CD4-positive, alpha-beta T cell treated with Interleukin-15 for 4 hours (primary cell): ENCODE data around the gene RGS21.
"Not testable (repeated sequence)": the region's sequence is repeated elsewhere in the genome, so short reads cannot be mapped to it uniquely, and the experiment has no call there.

Experiments
- DNase-seq: peaks from one replicate; pipeline ENCODE4 v3.0.0-alpha.2; 2020; ENCODE audit warnings: low spot score

Gene RGS21, protein sequence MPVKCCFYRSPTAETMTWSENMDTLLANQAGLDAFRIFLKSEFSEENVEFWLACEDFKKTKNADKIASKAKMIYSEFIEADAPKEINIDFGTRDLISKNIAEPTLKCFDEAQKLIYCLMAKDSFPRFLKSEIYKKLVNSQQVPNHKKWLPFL

DNA sequence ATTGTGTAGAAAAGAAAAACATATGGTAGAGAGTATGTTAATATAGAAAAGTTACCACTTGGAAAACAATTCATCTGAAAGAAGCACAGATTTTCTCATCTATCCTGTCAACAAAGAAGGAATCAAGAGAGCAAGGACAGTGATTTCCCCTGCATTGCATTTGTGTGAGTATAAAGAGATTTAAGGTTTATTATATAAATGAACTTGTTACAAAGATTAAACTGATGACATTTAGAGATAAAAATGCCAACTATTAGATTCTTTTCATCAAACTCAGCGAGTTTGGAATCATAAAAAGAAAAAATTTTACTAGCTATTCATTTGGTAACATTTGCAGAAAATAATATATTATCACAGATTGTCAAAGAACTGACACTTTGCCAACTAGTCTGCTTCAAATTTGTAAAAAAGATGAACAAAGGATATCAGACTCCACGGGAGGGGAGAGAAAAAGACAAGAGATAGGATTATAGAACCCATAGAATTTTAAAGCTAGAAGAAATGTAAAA is at the start of gene RGS21:
Gene RGS21, plus strand, starts transcription at position 51 of the 509 bp plus-strand sequence. CDS start 26,045 bp downstream, outside the sequence.
- DNase-seq = no peak

DNA sequence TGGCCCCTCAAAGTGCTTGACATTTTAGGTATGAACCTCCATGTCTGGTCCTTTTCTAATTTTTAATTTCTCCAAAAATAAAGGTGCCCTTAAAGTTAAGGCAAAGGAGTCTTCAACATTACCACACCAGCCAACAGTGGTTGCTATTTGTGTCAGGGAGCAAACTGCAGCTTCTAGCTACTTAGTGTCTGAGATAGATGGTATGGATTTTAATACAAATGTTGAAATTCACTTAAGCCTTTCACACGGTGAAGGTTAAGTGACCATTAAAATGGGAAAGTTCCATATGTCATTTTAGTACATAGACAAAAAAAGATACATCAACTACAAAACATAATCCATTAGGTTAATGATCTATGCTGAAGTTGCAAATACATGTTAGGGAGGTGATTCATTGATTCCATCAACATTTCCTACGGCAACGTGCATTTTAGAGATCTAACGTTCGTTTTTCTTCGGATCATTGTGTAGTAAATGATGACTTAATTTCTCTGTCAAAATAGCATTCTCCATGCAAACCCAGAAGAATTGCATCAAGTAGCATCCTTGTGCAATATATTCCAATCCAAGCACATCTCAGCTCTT is 48.2 kb upstream of the RGS21 start:
- DNase-seq = no peak

DNA sequence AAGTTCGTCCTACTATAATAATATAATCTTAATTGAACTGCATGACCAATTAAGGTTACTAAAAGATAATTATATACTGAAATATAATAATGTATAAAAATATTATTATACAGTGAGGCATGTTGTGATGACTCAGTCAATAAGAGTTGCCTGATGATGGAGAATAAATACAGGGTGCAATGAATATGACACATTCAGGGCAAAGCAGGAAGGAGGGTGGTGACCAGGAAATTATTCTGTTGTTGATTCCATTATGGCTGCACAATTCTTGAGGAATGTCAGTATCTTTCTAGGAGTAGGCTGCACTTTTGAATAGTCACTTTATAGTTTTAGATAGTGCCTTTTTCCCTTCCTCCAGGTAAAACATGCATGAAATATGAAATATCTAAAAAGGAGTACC is 46.4 kb upstream of the RGS21 start:
- no peak for DNase-seq

DNA sequence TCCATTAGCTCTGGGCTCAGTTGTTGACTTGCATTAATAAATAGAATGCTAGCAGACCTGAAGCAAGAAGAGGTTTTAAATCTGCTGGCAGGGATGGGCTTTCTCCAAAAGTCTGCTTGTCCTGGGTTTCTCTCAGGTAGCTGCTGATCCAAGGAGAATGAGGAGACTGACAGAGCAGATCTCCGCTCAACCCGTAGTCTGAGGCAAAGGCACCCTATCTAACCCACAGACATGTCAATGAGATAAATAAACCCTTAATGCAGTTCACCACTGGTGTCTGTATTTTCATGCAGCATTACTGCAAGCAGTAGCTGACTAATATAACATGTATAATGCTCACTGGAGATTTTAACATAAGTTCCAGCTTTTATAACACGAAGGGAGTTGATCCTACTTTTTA is 44.1 kb upstream of the RGS21 start:
- no peak for DNase-seq

DNA sequence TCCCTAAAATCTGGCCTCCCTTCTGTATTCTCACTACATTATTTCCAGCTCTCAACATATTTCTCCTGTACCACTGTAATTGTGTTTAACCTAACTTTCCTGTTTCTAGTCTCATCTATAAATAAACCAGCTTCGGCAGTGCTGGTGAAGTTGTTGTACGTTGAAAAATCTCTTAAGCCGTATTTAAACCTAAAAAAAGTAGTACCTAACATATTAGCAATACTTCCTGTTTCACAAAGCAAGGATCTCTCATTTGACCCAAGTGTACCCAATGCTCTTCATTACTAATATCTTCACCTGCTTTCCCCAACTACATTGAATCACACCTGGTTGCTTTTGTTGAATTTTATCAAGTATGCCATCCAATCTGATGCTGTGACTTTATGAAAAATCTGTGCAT is 42.2 kb upstream of the RGS21 start:
- no peak for DNase-seq

DNA sequence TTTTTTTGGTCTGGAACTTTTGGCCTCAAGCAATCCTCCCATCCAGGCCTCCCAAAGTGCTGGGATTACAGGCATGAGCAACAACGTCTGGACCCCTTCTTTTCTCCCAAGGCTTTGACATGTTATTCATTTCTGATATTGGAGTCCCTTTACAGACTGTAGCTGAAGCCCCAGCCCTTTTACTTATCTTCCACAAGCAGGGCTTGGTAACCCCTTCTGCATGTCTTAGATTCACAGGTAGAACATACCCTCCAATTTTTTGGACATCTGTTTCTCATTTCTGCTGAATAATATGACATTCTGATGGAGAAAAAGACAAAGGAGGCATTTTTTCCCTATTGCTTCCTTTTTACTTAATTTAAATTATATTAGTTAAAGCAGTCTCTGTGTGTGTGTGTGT is 39.2 kb upstream of the RGS21 start:
- no peak for DNase-seq

DNA sequence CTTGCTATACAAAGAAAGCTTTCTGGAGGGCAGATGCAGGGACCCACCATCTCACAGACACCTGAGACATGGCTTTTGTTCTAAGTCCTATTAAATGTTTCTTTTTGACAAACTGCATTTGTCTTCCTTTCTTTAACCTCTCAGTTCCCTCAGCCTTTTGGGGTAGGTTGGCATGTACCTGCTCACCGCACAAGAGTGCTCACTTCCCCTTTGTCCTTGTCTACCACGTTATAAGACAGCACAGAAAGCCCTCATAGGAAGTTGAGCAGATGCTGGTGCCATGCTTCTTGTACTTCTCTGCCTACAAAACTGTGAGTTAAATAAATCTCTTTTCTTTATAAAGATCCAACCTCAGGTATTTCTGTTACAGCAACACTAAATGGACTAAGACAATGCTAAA is 31.9 kb upstream of the RGS21 start:
- DNase-seq = no peak

DNA sequence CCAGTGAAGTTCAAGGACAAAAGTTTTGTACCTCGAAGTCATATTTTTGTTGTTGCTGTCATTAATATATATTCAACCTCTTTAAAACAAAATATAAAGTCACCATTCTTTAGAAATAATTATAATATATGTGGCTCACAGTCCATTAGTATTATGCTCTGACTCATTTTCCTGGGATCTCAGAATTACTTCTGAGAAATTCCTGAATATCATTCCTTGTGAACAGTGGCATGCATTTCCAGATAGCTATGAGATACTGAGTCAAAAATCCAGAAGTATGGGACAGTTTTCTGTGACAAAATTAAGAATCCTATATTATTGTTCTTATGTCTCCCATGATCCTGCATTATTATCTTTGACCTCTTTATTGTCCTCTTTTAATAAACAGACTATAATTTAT is 13.8 kb upstream of the RGS21 start:
- DNase-seq = no peak

DNA sequence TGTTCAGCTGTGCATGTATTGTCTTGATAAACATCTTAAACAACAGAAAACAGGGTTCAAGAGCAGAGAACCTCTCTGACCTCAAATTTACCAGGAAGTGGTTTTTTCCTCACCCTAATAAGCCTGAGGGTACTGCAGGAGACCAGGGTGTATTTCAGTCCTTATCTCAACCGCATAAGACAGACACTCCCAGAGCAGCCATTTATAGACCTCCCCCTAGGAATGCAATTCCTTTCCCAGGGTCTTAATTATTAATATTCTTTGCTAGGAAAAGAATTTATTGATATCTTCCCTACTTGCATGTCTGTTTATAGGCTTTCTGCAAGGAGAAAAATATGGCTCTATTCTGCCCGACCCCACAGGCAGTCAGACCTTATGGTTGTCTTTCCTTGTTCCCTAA is 8.5 kb upstream of the RGS21 start:
- DNase-seq = not testable (repeated sequence)

DNA sequence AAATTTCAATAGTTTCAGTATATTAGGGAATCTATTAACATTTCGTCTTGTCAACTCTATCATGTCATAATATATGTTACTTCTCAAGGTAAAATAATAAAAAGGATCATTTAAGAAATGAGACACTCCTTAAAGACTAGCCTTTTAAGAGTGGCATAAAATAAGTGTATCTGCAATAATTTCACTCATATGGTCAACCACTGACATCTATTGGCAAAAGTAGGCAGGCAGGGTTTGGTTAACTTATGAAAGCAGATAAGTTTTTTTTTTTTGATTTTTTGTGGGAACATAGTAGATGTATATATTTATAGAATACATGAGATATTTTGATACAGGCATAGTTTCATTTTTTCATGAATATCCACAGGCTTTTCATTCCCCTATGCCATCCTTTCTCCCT is 5.5 kb upstream of the RGS21 start:
- no peak for DNase-seq

DNA sequence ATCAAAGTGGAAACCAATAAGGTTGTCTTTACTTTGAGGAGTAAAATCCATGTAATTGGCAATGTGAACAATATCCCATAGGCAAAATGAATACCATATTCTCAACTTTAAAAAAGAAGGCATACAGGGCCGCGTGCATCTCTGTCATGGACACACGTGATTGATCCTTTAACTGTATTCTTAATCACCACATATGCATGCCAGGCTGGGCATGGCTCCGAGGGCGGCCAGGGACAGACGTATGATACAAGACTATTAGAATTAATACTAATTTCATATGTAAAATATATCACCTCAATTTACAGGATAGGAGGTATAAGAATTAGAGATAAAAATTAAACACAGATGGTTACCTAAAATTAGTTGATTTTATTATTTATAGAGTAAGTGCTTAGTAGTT is 11.2 kb downstream of the RGS21 start:
- DNase-seq = no peak

DNA sequence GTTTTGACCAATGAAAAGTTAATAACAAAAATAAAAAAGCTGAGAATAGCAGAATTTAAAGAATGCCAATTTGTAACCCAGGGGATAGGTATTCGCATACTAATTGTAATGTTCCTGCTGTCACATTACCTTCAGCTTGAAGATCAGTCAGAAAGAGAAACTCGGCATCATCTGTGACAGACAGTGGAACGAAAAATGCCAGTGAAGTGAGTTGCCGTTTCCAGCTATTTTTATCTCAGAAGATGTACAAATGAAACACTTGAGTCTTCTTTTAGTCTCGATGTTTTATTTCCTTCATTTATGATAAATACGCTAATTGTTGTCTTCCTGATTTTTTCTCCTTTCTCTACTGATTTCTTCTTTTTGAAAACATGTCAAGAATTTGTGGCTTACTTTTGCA is 26.1 kb downstream of the RGS21 start:
- DNase-seq = no peak

DNA sequence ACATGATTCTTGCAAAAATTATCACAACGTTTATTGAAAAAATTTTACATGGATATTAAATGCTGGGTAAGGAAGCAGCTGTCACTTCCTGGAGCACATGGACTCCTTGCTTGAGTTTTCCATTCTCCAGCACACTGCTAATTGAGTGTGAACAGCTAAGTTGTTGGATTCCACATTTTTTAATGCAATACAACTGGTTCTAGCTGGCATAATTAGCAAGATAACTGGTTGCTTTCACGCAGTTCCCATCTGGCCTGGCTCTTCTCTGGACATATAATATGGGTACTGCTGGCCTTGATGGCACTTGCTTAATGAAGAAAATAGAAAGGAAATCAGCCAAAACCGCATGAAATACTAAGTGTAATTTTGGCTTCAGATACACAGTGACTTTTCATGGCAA is 26.6 kb downstream of the RGS21 start:
- no peak for DNase-seq

DNA sequence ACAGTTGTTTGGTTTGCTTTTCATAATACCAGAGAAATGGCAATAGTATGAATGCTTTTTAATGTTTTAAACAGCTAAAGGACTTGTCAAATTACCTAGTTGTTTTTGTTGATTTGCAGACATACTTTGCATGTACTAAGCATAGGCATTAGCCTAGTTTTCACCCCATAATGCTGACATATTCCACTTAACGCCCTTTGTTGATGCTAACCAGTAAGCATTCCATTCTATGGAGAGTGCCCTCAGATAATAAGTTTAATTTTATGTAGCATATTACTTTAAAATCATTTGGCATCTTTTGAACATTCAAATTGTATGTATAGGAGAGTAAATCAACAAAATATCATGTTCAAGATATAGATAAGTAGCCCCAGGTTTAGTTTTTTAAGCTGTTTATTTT is 32.5 kb downstream of the RGS21 start:
- DNase-seq = no peak

DNA sequence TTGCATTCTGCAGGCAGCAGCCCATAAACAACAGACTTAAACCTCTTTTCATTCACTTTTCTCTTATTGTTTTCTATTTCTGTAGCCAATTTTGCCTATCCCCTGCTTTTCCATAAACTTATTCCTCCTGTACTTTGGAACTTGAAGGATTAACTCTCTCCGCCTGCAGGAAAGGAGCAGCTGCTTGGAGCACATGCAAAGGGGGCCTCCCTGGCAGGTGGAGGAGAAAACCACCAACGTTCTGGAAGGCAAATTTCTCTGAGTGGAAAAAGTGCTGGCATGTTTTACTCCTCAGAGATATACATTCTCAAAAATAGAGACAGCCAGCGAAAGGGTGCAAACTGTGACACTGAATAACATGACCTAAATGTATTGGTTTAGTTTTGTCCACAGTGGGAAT is 33.6 kb downstream of the RGS21 start:
- DNase-seq = no peak

DNA sequence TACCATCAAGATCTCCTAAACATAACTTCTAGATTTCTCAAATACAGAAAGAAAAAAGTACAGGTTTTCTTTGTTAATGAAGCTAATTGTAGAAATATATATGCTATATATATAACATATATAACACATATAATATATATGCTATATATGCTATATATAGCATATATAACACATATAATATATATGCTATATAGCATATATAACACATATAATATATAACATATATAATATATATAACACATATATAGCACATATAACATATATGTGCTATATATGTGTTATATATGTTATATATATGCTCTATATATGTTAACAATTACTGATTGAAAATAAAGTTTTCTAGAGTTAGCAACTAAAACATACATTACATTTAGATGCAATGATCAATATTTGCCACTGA is 34.8 kb downstream of the RGS21 start:
- DNase-seq = no peak

DNA sequence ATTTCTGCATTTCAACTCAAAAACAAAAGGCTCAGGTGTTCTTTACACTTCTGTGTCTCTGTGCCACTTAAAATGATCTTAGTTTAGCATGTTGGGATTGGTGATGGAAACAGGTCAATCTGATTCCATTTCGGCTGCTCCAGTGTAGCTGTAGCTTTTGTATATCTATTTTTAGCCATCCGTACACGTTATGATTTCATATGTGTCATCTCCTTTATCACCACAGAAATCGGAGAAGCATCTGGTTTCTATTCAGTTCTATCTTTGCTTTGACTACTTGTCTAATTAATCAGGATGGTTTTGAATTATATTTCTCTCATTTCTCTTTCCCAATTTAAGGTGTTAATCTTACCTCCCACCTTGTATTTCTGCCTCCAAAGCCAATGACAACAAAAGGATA is 41.1 kb downstream of the RGS21 start:
- DNase-seq = no peak

DNA sequence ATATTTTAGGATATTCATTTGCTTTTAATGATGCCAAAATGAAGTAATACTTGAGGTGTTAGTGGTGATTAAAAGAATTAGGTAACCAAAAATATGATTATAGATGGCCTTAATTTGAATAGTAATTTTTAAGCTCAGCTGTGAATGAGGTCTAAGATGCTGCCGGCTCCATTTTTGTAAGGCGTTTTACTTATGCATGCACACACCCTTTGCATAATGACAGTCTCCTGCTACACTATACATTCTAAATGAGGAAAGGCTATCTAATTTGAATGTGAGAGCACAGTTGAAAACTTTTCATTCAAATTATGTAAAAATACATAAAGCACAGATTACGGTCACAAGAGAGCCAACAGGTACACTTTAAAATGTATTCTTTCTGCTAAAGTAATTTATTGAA is 41.6 kb downstream of the RGS21 start:
- no peak for DNase-seq

DNA sequence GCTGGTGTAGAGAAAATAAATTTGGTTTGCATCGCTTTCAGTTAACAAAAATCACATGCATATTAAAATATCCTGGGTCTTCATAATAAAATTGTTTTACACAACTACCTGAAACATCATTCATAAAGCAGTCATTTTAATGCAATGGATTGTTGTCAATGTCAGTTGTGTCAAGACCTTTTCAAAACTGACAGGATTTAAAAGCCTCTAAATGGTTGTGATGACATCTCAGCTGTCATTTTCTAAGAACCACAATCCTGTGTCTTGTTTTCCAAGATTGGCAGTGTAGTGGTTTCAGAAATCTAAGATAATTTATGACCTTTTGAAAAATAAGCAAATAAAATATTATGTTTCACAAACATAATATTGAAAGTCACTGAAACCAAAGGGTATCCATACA is 42.0 kb downstream of the RGS21 start:
- DNase-seq = no peak

DNA sequence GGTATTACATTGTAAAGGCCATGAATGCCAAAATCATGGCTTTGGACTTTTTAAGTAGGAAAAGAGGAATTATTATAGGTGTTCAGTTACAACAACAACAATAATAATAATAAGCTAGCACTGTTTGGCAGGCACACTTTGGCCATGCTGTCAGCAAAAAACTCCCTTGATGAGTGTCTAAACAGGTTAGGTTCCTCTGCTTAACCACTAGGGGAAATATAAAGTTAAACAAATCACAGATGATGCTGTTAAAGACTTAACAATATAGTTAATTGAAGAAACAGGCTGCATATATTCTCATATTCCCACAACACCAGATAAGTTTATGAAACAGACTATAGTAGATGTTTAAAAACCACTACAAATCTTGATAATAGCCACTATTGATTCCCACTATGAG is 46.4 kb downstream of the RGS21 start:
- DNase-seq = no peak

DNA sequence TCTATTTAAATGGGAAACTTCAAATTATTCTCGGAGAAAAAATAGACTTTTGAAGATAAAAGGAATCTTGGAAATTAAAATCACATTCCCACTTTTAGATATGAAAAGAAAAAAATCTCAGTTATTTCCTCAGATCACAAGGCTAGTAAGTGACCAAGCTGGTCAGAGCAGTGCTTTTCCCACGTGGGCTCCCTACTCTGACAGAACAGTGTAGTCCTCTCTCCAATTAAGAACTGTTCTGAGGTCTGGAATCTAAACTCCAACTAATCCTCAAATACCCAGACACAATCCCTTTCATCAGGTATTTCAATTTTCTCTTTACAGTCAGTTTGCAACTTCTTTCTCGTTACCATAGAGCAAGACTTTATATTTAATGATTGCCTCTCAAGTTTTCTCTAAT is 50.6 kb downstream of the RGS21 start:
- DNase-seq = no peak

DNA sequence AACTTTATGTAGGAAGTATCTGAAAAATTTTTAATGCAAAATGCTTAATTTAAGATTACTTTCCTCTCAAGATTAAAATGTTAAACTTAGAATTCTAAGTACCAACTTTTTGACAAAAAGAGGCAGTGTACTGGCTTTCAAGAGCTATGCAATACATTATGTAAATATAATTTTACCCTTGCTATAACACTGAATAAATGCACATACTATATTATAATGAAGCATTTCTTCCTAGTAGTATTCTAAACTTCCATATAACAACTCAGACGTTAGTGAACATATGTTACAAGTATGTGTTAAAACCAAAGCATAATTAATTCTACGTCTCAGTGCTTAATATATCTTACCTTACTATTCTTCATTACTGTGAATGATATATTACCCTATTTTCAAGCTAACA is 58.5 kb downstream of the RGS21 start:
- DNase-seq = no peak

DNA sequence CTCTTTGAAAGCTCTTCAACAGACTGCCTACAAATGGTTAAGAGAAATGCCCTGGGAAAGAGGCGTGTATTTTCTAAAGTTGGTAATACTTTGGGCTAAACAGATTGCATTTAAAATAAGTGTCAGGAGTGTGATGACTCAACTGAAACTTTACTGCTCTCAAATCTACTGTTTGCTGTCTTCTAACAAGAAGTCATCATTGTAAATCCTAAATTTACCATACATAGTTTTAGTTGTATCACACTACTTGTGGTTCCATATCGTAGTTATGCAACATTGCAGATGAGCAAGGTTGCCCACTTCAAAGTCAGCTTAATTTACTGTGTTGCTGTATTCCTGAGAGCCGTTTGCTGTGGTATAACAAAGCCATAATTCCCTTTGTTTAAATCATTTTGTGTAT is 59.6 kb downstream of the RGS21 start:
- DNase-seq = no peak

DNA sequence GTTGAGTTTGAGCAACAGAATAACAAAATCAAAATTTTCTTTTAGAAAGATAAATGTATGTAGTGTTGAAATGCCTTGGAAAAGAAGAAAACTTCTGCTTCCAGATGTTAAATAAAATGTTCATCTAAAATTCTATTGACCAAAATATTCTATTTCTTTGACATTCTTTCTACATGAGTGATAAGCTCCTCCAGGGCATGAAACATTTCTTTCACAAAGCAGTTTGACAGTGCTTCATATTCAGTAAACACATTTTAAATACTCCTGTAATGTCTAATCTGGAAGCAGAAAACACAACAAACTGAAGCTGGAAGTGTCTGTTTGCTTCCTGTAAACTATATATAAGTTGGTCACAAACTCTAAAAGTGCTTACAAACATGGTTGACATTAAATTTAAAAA is 61.5 kb downstream of the RGS21 start:
- DNase-seq = no peak
